ENCODE results near the gene FLNB. TPM values are rescaled to one million over a fixed set of nuclear protein-coding genes. Genes with fewer than 3 reads are reported as not detected.

The FLNB gene
- polyA plus RNA-seq, 3 donors: 0.47 to 4.0 (median 2.1) TPM

- H3K36me3 Mint-ChIP-seq: peaks cover 72 to 90% of the 10 kb centered on the region in 2 donors
- Histone ChIP-seq H3K27me3 (ENCODE audit: control insufficient read depth in 2 of 2, insufficient read depth in 2 of 2, low read length in 2 of 2) (no peaks in the 10 kb centered on the region), H3K9ac (ENCODE audit: insufficient read depth, low read length, poor library complexity, severe bottlenecking) (no peak overlapping the region), H3K4me1 (ENCODE audit: control insufficient read depth in 1 of 2, insufficient read depth in 2 of 2, low read length in 2 of 2) (no peaks in the 10 kb centered on the region), H2AFZ (ENCODE audit: insufficient read depth, low read depth, low read length, poor library complexity, severe bottlenecking) (no peak overlapping the region), H3K9me3 (replicated peaks in 1 of 2; ENCODE audit: control insufficient read depth in 1 of 2, insufficient read depth in 1 of 2, low read length in 2 of 2) (no peaks in the 10 kb centered on the region), H3K36me3 (replicated peaks in 1 of 2; ENCODE audit: control insufficient read depth in 1 of 2, insufficient read depth in 2 of 2, low read length in 2 of 2) (peaks cover 48 to 93% of the 10 kb centered on the region in 2 donors), H3K27ac (ENCODE audit: low read depth in 1 of 2, low read length in 2 of 2) (no peak overlapping the region), H4K20me1 (ENCODE audit: insufficient read depth, low read length) (no peaks in the 10 kb centered on the region), H3K4me2 (replicated peaks; ENCODE audit: extremely low read depth, low read length, poor library complexity, severe bottlenecking) (no peak overlapping the region), H3K79me2 (ENCODE audit: insufficient read depth, low read length) (no peaks in the 10 kb centered on the region), H3K4me3 (replicated peaks in 1 of 3; ENCODE audit: low read depth in 2 of 3, low read length in 3 of 3) (no peak overlapping the region)
- no peak overlapping the region for H3K27ac Mint-ChIP-seq
- H3K4me3 Mint-ChIP-seq: no peak overlapping the region
- peaks cover 0 to 2% (median 0%) of the 10 kb centered on the region in 3 donors for H3K27me3 Mint-ChIP-seq (ENCODE audit: low read depth in 3 of 3)
- no peaks in the 10 kb centered on the region for H3K9me3 Mint-ChIP-seq
- intact Hi-C loops (cut with micrococcal nuclease): no loop called here
- no peaks in the 10 kb centered on the region for H3K4me1 Mint-ChIP-seq
- WGBS (ENCODE audit: insufficient coverage): 100% methylated on average over 8 of the region's 9 CpGs
- TF ChIP-seq CTCF (IDR thresholded peaks at IDR 0.05): no peak
- DNase-seq: no peak
Measured at GRCh38 chr3:58148049-58148448, 139.8 kb downstream of the FLNB start.

- H4K20me1 ChIP-seq (ENCODE audit: insufficient read depth, low read length): no peaks in the 10 kb centered on the region
- no peak overlapping the region for H3K4me3 Mint-ChIP-seq
- no peak overlapping the region for H3K27ac ChIP-seq (ENCODE audit: low read depth in 1 of 2, low read length in 2 of 2)
- H3K36me3 ChIP-seq (replicated peaks in 1 of 2; ENCODE audit: control insufficient read depth in 1 of 2, insufficient read depth in 2 of 2, low read length in 2 of 2): peaks cover 56 to 98% of the 10 kb centered on the region in 2 donors
- TF ChIP-seq CTCF (IDR thresholded peaks at IDR 0.05): no peak
- intact Hi-C loops (cut with micrococcal nuclease): no loop called here
- DNase-seq: no peak
- H2AFZ ChIP-seq (ENCODE audit: insufficient read depth, low read depth, low read length, poor library complexity, severe bottlenecking): no peak overlapping the region
- peaks cover 0 to 3% (median 1%) of the 10 kb centered on the region in 3 donors for H3K27me3 Mint-ChIP-seq (ENCODE audit: low read depth in 3 of 3)
- H3K79me2 ChIP-seq (ENCODE audit: insufficient read depth, low read length): no peaks in the 10 kb centered on the region
- H3K4me2 ChIP-seq (replicated peaks; ENCODE audit: extremely low read depth, low read length, poor library complexity, severe bottlenecking): no peak overlapping the region
- H3K27ac Mint-ChIP-seq: no peak overlapping the region
- H3K9me3 ChIP-seq (replicated peaks in 1 of 2; ENCODE audit: control insufficient read depth in 1 of 2, insufficient read depth in 1 of 2, low read length in 2 of 2): no peaks in the 10 kb centered on the region
- H3K4me1 Mint-ChIP-seq: no peaks in the 10 kb centered on the region
- no peak overlapping the region for H3K9ac ChIP-seq (ENCODE audit: insufficient read depth, low read length, poor library complexity, severe bottlenecking)
- no peaks in the 10 kb centered on the region for H3K9me3 Mint-ChIP-seq
- no peak overlapping the region for H3K4me3 ChIP-seq (replicated peaks in 1 of 3; ENCODE audit: low read depth in 2 of 3, low read length in 3 of 3)
- peaks cover 71 to 93% of the 10 kb centered on the region in 2 donors for H3K36me3 Mint-ChIP-seq
- no peaks in the 10 kb centered on the region for H3K27me3 ChIP-seq (ENCODE audit: control insufficient read depth in 2 of 2, insufficient read depth in 2 of 2, low read length in 2 of 2)
- no peaks in the 10 kb centered on the region for H3K4me1 ChIP-seq (ENCODE audit: control insufficient read depth in 1 of 2, insufficient read depth in 2 of 2, low read length in 2 of 2)
- WGBS (ENCODE audit: insufficient coverage): 97% methylated on average over 7 of the region's 14 CpGs
Measured at GRCh38 chr3:58150130-58150809, 142.0 kb downstream of the FLNB start.
